Peyer's patch (tissue), 4 donors: ENCODE results near the gene FEZF2. TPM values are rescaled to one million over a fixed set of nuclear protein-coding genes. Genes with fewer than 3 reads are reported as not detected.

ENCODE experiments used
- DNase-seq, 3 donors: peaks; one replicate each; pipeline ENCODE4 v3.0.0-alpha.2; 2017 to 2019
- H3K27ac ChIP-seq, 4 donors: fragments of 200-600 bp; sonication (generic); one replicate each; pipeline ENCODE4 v1.5.1; 2016 to 2019
- H3K27me3 ChIP-seq, 2 donors: fragments of 200-600 bp; sonication (generic); one replicate each; pipeline ENCODE4 v1.5.1; 2019
- H3K36me3 ChIP-seq, 3 donors: fragments of 200-600 bp; sonication (generic); one replicate each; pipeline ENCODE4 v1.5.1; 2016 to 2019
- H3K4me1 ChIP-seq, 4 donors: fragments of 200-600 bp; sonication (generic); one replicate each; pipeline ENCODE4 v1.5.1; 2016 to 2019
- H3K4me3 ChIP-seq, 4 donors: fragments of 200-600 bp; sonication (generic); 1 replicate in 3 of 4; 2 replicates in 1 of 4; pipeline ENCODE4 v1.5.1; 2016 to 2019; ENCODE audit warnings: mild to moderate bottlenecking in 1 of 4
- H3K9me3 ChIP-seq, 4 donors: fragments of 200-600 bp; sonication (generic); one replicate each; pipeline ENCODE4 v1.5.1; 2016 to 2019; ENCODE audit warnings: mild to moderate bottlenecking in 1 of 4
- POLR2A ChIP-seq, 2 donors: fragments of 450-650 bp; IDR thresholded peaks; one replicate each; pipeline ENCODE4 v1.5.1; 2017; ENCODE audit warnings: antibody characterized with exemption in 2 of 2, mild to moderate bottlenecking in 2 of 2, moderate library complexity in 2 of 2
- total RNA-seq, 4 donors: library from RNA; depleted of rRNA; stranded (reverse); fragments of >200 nt; gene quantifications; one replicate each; pipeline ENCODE4 v1.1.0, GENCODE V29; 2016
- TF ChIP-seq, protein P1 (sequence below), 6 experiments: fragments of 450-650 bp in 4 of 6; fragments of 200-600 bp in 2 of 6; sonication (generic) in 1 of 6; IDR thresholded peaks; one replicate each; pipeline ENCODE4 v1.5.1; 2017 to 2019; ENCODE audit warnings: antibody characterized with exemption in 6 of 6, mild to moderate bottlenecking in 3 of 6, moderate library complexity in 1 of 6

FEZF2 gene
- total RNA-seq, 4 donors from 2014 or later, result not detected

DNA sequence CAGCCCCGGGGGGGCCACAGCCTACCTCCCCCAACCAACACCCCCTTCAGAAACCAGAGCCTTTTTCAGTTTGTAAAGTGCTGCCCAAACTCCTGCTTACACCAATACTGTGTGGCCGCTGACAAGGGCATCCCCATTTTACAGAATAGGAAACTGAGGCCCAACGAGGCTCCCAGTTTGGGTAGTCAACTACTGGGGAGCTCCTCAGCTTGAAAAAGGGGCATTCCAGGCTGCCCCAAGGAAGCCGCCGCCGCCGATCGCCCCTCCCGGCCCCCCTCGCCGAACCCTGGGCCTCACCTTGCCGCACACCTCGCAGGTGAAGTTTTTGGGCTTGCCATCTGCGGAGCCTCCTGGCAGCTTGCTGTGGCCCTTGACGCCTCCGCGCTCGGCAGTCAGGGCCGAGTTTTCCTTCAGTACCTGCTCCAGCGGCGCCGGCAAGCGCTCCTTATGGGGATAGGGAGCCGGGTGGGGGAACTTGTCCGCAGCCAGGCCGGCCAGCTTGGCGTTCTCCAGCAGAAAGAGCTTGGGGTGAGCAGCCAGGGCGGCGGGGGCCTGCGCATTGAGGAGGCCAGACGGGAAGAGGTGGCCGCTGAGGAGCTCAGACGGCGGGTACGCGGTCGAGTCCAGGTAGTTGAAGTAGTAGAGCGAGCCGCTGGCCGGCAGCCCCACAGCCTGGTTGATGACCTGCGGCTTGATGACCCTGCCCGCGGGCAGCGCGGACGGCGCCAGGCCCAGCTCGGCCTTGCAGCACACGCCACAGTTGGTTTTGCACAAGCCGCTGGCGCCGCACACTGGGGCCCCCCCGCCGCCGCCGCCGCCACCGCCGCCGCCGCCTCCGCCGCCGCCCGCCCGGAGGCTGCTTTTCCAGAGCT is 1.4 kb downstream of the FEZF2 start:
- Histone ChIP-seq H3K36me3 (no peaks in the 10 kb centered on the region), H3K4me1 (peaks cover 0 to 13% (median 0%) of the 10 kb centered on the region in 4 donors), H3K4me3 (no peak overlapping the region), H3K27me3 (peaks cover 0 to 47% of the 10 kb centered on the region in 2 donors), H3K9me3 (no peaks in the 10 kb centered on the region), H3K27ac (no peak overlapping the region)
- TF ChIP-seq POLR2A (IDR thresholded peaks at IDR 0.05), result no peak
- TF ChIP-seq, protein P1, sequence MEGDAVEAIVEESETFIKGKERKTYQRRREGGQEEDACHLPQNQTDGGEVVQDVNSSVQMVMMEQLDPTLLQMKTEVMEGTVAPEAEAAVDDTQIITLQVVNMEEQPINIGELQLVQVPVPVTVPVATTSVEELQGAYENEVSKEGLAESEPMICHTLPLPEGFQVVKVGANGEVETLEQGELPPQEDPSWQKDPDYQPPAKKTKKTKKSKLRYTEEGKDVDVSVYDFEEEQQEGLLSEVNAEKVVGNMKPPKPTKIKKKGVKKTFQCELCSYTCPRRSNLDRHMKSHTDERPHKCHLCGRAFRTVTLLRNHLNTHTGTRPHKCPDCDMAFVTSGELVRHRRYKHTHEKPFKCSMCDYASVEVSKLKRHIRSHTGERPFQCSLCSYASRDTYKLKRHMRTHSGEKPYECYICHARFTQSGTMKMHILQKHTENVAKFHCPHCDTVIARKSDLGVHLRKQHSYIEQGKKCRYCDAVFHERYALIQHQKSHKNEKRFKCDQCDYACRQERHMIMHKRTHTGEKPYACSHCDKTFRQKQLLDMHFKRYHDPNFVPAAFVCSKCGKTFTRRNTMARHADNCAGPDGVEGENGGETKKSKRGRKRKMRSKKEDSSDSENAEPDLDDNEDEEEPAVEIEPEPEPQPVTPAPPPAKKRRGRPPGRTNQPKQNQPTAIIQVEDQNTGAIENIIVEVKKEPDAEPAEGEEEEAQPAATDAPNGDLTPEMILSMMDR (IDR thresholded peaks at IDR 0.05), result no peak
- no peak for DNase-seq

GRCh38 chr3:62370858-62371719 is 2.3 kb downstream of the FEZF2 start:
- Histone ChIP-seq H3K27ac (no peak overlapping the region), H3K36me3 (no peaks in the 10 kb centered on the region), H3K4me1 (peaks cover 0 to 13% (median 0%) of the 10 kb centered on the region in 4 donors), H3K9me3 (no peaks in the 10 kb centered on the region), H3K27me3 (peaks cover 0 to 47% of the 10 kb centered on the region in 2 donors), H3K4me3 (no peak overlapping the region)
- DNase-seq, result no peak
- no peak for TF ChIP-seq POLR2A (IDR thresholded peaks at IDR 0.05)
- TF ChIP-seq, protein P1 (IDR thresholded peaks at IDR 0.05), result no peak

DNA sequence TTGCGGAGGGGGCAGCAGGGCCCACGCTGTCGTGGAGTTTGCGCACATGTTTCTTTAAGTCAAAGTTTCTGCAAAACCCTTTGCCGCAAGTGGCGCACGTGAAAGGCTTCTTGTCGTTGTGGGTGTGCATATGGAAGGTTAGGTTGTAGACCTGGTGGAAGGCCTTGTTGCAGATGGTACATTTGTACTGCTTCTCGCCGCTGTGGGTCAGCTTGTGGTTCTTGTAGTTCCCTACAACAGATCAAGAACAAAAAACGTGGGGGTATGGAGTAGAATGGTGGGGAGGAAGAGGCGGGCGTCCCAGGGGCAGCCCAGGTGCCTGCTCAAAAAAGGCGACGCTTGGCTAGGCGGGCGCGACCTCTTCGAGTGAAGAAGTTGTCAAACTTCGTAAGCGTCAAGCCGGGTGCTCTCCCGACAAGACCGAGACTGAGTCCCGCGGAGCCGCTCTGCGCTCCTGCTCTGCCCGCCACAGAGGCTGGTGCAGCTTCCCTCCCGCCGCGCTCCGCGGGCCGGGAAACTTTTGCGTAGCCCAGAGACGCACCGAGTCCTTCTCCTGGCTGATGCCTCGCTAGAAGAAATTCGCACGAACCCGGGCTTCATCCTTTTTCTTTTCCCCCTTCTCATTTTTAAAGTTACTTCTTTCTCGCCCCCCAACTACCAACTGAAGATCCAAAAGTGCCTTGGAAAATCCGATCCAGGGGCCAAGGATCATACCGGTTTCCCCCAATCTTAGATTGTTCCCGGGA is 3.1 kb downstream of the FEZF2 start:
- no peak for DNase-seq
- no peaks in the 10 kb centered on the region for H3K9me3 ChIP-seq
- H3K4me3 ChIP-seq, result no peak overlapping the region
- peaks cover 0 to 47% of the 10 kb centered on the region in 2 donors for H3K27me3 ChIP-seq
- no peaks in the 10 kb centered on the region for H3K36me3 ChIP-seq
- peaks cover 0 to 13% (median 0%) of the 10 kb centered on the region in 4 donors for H3K4me1 ChIP-seq
- TF ChIP-seq, protein P1 (IDR thresholded peaks at IDR 0.05), result no peak
- TF ChIP-seq POLR2A (IDR thresholded peaks at IDR 0.05), result no peak
- no peak overlapping the region for H3K27ac ChIP-seq

GRCh38 chr3:62369476-62369743 is 3.9 kb downstream of the FEZF2 start:
- TF ChIP-seq, protein P1 (IDR thresholded peaks at IDR 0.05), result no peak
- no peak for TF ChIP-seq POLR2A (IDR thresholded peaks at IDR 0.05)
- H3K4me1 ChIP-seq, result peaks cover 0 to 13% (median 0%) of the 10 kb centered on the region in 4 donors
- H3K4me3 ChIP-seq, result no peak overlapping the region
- peaks cover 0 to 47% of the 10 kb centered on the region in 2 donors for H3K27me3 ChIP-seq
- H3K9me3 ChIP-seq, result no peaks in the 10 kb centered on the region
- DNase-seq, result no peak
- no peak overlapping the region for H3K27ac ChIP-seq
- H3K36me3 ChIP-seq, result no peaks in the 10 kb centered on the region

GRCh38 chr3:62368705-62369475 is 4.5 kb downstream of the FEZF2 start:
- Histone ChIP-seq H3K4me1 (peaks cover 0 to 13% (median 0%) of the 10 kb centered on the region in 4 donors), H3K36me3 (no peaks in the 10 kb centered on the region), H3K27ac (no peak overlapping the region), H3K9me3 (no peaks in the 10 kb centered on the region), H3K4me3 (peak overlapping the region in 1 of 4 donors; percentile 1), H3K27me3 (peaks cover 0 to 47% of the 10 kb centered on the region in 2 donors)
- no peak for TF ChIP-seq POLR2A (IDR thresholded peaks at IDR 0.05)
- TF ChIP-seq, protein P1 (IDR thresholded peaks at IDR 0.05), result no peak
- DNase-seq, result no peak
